NT2/D1 (cell line): Measurements from ENCODE around the gene HLA-DMB.

Experiments
- DNase-seq: peaks from one replicate; pipeline ENCODE4 v3.0.0-alpha.2; 2011; ENCODE audit warnings: low read depth, low spot score
- H3K27me3 ChIP-seq: 2 replicates; pipeline ENCODE4 v1.6.0; 2011; ENCODE audit warnings: mild to moderate bottlenecking; ENCODE audit not compliant: insufficient read length, insufficient read depth
- H3K36me3 ChIP-seq: 2 replicates; pipeline ENCODE4 v1.6.1; 2011; ENCODE audit warnings: mild to moderate bottlenecking, low read length, mixed read lengths; ENCODE audit not compliant: insufficient read depth, insufficient read length
- H3K4me1 ChIP-seq: 2 replicates; pipeline ENCODE4 v1.5.1; 2011; ENCODE audit not compliant: insufficient read depth, insufficient read length
- H3K4me3 ChIP-seq: 2 replicates; pipeline ENCODE4 v1.5.1; 2011; ENCODE audit warnings: low read depth; ENCODE audit not compliant: insufficient read length
- H3K9ac ChIP-seq: 2 replicates; pipeline ENCODE4 v1.6.0; 2011; ENCODE audit warnings: low read depth; ENCODE audit not compliant: insufficient read length
- H3K9me3 ChIP-seq: 2 replicates; pipeline ENCODE4 v1.5.1; 2011; ENCODE audit warnings: mild to moderate bottlenecking, low read length; ENCODE audit not compliant: insufficient read depth
- SUZ12 ChIP-seq: IDR thresholded peaks from 2 replicates; pipeline ENCODE4 v1.6.1; 2011; ENCODE audit not compliant: insufficient read length, insufficient read depth; ENCODE audit errors: extremely low read depth
- YY1 ChIP-seq: IDR thresholded peaks from 2 replicates; pipeline ENCODE4 v1.6.1; 2011; ENCODE audit not compliant: insufficient read length, insufficient read depth
- ZNF274 ChIP-seq: IDR thresholded peaks from 2 replicates; pipeline ENCODE4 v1.6.1; 2011; ENCODE audit warnings: mild to moderate bottlenecking, low read depth, low read length

Gene HLA-DMB

GRCh38 chr6:32940656-32941213, at the start of gene HLA-DMB:
TSS of gene HLA-DMB (minus strand) at chr6:32941028. CDS start at chr6:32940807, 221 bp downstream.
- no peak within 1 kb of the TSS for H3K9ac ChIP-seq
- no peak for TF ChIP-seq SUZ12
- TF ChIP-seq ZNF274: no peak

GRCh38 chr6:32989368-32989767, 48.5 kb upstream of the HLA-DMB start:
- TF ChIP-seq ZNF274: no peak
- TF ChIP-seq YY1: no peak
- TF ChIP-seq SUZ12: no peak
- H3K36me3 ChIP-seq: no peaks in the 10 kb centered on the region
- no peak overlapping the region for H3K9ac ChIP-seq
- no peaks in the 10 kb centered on the region for H3K9me3 ChIP-seq
- DNase-seq: no peak
- H3K27me3 ChIP-seq: no peaks in the 10 kb centered on the region
- H3K4me3 ChIP-seq: no peak overlapping the region
- H3K4me1 ChIP-seq: no peaks in the 10 kb centered on the region

More at GRCh38 chr6:32940656-32941213, at the start of gene HLA-DMB:
- no peaks in the 10 kb centered on the region for H3K27me3 ChIP-seq
- H3K9me3 ChIP-seq: 0 out of 2 replicates have a peak, but pooled peaks cover under 1% of the 10 kb centered on the region
- peaks cover 3% of the 10 kb centered on the region for H3K36me3 ChIP-seq
- DNase-seq: no peak
- no peaks in the 10 kb centered on the region for H3K4me1 ChIP-seq
- H3K4me3 ChIP-seq: peak within 1 kb of the TSS; percentile 19

DNA sequence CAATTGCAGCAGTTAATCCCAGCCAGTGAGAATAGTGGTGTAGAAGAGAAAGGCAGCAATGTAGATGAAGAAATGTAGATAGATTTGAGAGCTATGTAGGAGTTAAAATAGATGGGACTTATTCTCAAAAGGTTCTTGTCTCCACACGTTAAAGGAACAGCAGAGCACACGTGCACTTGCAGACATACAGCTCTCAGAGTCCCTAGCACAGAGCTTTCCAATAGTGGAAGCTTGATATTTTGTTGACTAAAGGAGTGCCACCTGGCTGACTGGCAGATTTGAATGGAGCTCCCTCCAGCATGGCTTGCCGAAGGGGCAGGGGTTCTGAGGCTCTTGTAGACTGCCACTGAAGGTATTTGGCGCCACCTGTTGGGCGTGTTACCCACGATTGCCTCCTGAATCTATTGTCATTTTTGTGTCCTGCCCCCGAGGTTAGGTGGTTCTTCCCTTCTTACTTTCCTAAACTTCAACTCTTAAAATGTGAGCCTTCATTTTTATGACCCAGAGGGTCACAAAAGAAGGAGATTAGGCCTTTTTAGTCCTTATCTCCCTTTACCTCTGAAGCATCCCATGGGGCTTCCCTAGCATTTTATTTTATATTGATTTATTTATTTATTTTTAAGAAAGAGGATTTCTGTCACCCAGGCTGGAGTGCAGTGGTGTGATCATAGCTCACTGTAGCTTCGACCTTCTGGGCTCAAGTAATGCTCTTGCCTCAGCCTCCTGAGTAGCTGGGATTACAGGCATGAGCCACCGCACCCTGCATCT, 44.0 kb upstream of the HLA-DMB start:
- no peaks in the 10 kb centered on the region for H3K4me1 ChIP-seq
- DNase-seq: peak; percentile 77
- no peak for TF ChIP-seq YY1
- no peak for TF ChIP-seq ZNF274
- no peak for TF ChIP-seq SUZ12

GRCh38 chr6:32983964-32984621, 43.3 kb upstream of the HLA-DMB start:
- H3K4me3 ChIP-seq: no peak overlapping the region
- TF ChIP-seq ZNF274 (no peak), YY1 (no peak), SUZ12 (no peak)
- peaks cover 29% of the 10 kb centered on the region for H3K36me3 ChIP-seq
- no peaks in the 10 kb centered on the region for H3K9me3 ChIP-seq
- DNase-seq: no peak
- no peak overlapping the region for H3K9ac ChIP-seq
- H3K4me1 ChIP-seq: no peaks in the 10 kb centered on the region
- no peaks in the 10 kb centered on the region for H3K27me3 ChIP-seq

More for the DNA sequence above, 44.0 kb upstream of the HLA-DMB start:
- H3K9me3 ChIP-seq: no peaks in the 10 kb centered on the region
- no peak overlapping the region for H3K4me3 ChIP-seq
- no peaks in the 10 kb centered on the region for H3K27me3 ChIP-seq
- H3K36me3 ChIP-seq: peaks cover 23% of the 10 kb centered on the region
- H3K9ac ChIP-seq: no peak overlapping the region

DNA sequence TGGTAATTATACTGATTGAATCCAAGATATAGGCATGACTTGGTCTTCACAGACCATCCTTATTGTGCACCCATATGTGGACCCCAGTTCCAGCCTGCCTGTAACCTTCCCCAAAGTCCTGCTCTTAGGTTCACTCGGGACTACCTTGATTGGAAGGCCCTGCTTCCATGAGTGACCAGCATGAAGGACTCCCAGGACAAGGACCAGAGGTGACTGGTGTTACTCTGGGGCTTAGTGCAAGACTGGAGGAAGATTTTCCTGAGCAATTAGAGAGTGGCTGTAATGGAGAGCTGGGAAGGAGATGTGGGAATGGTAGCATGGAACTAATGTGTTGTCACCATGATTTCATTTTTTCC, 42.6 kb upstream of the HLA-DMB start:
- Histone ChIP-seq H3K9me3 (no peaks in the 10 kb centered on the region), H3K36me3 (peaks cover 34% of the 10 kb centered on the region), H3K9ac (no peak overlapping the region), H3K4me1 (no peaks in the 10 kb centered on the region), H3K27me3 (no peaks in the 10 kb centered on the region), H3K4me3 (no peak overlapping the region)
- TF ChIP-seq SUZ12 (no peak), YY1 (no peak), ZNF274 (no peak)
- no peak for DNase-seq

- no peak for DNase-seq
- H3K36me3 ChIP-seq: peaks cover 40% of the 10 kb centered on the region
These were observed 42.1 kb upstream of the HLA-DMB start for GRCh38 chr6:32982702-32983492.

More at GRCh38 chr6:32982702-32983492, 42.1 kb upstream of the HLA-DMB start:
- Histone ChIP-seq H3K9me3 (no peaks in the 10 kb centered on the region), H3K27me3 (no peaks in the 10 kb centered on the region), H3K4me1 (no peaks in the 10 kb centered on the region), H3K4me3 (no peak overlapping the region), H3K9ac (no peak overlapping the region)
- TF ChIP-seq SUZ12: no peak
- no peak for TF ChIP-seq ZNF274
- no peak for TF ChIP-seq YY1
